ENCODE measurements around the gene ABCC8. TPM values are rescaled to one million over a fixed set of nuclear protein-coding genes. Genes with fewer than 3 reads are reported as not detected.
A peak's percentile ranks its signal among the peaks of the same experiment; 100 is the strongest.

Gene ABCC8
- total and polyA plus RNA-seq, 12 donors = 0.39 to 216 (median 4.0) TPM; not detected in 1

DNA sequence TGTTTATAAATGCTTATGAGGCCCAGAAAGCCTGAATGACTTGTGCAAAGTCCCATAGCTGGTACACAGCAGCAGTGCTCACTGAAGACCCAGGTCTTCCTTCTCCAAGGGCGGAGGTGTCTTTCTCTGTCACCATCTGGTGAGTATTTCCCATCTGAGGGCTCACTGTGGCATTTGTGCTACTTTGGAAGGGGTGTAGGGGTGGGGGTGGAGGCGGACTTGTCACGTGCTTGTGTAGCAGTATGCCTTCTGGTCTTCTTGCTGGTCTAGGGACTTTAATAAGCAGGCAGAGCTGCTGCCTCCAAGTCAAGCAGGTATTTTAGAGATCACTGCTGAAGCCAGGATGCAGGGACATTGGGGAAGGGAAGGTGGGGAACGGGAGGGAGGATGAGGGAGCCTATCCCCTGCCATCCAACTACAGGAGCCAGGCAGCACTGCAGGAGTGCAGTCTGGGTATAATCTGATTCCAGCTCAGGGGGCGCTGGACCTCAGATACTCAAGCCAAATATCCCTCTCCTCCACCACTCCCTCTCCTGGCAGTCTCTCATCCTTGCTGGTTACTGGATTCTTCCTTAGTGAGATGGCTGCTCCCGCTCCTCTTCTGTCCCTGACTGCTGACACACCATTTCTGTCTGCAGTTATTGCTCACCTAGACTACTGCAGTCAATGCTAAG lies 3.4 kb downstream of the ABCC8 start:
- TF ChIP-seq, protein P1, sequence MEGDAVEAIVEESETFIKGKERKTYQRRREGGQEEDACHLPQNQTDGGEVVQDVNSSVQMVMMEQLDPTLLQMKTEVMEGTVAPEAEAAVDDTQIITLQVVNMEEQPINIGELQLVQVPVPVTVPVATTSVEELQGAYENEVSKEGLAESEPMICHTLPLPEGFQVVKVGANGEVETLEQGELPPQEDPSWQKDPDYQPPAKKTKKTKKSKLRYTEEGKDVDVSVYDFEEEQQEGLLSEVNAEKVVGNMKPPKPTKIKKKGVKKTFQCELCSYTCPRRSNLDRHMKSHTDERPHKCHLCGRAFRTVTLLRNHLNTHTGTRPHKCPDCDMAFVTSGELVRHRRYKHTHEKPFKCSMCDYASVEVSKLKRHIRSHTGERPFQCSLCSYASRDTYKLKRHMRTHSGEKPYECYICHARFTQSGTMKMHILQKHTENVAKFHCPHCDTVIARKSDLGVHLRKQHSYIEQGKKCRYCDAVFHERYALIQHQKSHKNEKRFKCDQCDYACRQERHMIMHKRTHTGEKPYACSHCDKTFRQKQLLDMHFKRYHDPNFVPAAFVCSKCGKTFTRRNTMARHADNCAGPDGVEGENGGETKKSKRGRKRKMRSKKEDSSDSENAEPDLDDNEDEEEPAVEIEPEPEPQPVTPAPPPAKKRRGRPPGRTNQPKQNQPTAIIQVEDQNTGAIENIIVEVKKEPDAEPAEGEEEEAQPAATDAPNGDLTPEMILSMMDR (IDR thresholded peaks at IDR 0.05) = peak in 1 of 6 experiments; percentile 16
- TF ChIP-seq POLR2A (IDR thresholded peaks at IDR 0.05) = no peak
- intact Hi-C loops (cut with DNase I) = no loop called here
- H3K4me3 ChIP-seq = no peak overlapping the region
- H3K27me3 ChIP-seq = peaks cover 33% of the 10 kb centered on the region
- DNase-seq = no peak
- H3K36me3 ChIP-seq (replicated peaks in 1 of 2) = no peaks in the 10 kb centered on the region
- no peak overlapping the region for H3K27ac ChIP-seq
- H3K4me1 ChIP-seq (replicated peaks in 1 of 2) = no peaks in the 10 kb centered on the region
- no peaks in the 10 kb centered on the region for H3K9me3 ChIP-seq (replicated peaks in 1 of 3)
- 39 to 53% (median 43%) methylated on average over 6 of the region's 6 CpGs for WGBS, 4 donors

- intact Hi-C loops (cut with DNase I) = no loop called here
- H3K4me3 ChIP-seq = no peak overlapping the region
- peaks cover 32% of the 10 kb centered on the region for H3K27me3 ChIP-seq
- DNase-seq = no peak
- H3K36me3 ChIP-seq (replicated peaks in 1 of 2) = no peaks in the 10 kb centered on the region
- no peaks in the 10 kb centered on the region for H3K9me3 ChIP-seq (replicated peaks in 1 of 3)
- 42 to 59% (median 43%) methylated on average over 2 to 3 of the region's 3 CpGs for WGBS, 4 donors
- H3K27ac ChIP-seq = no peak overlapping the region
- H3K4me1 ChIP-seq (replicated peaks in 1 of 2) = no peaks in the 10 kb centered on the region
- TF ChIP-seq, protein P1 (IDR thresholded peaks at IDR 0.05) = no peak
- no peak for TF ChIP-seq POLR2A (IDR thresholded peaks at IDR 0.05)
Observed at GRCh38 chr11:17472467-17472866, 4.2 kb downstream of the ABCC8 start.

GRCh38 chr11:17471501-17471900 lies 5.1 kb downstream of the ABCC8 start:
- H3K27me3 ChIP-seq = peaks cover 23% of the 10 kb centered on the region
- H3K27ac ChIP-seq = no peak overlapping the region
- 78 to 92% (median 84%) methylated on average over 3 of the region's 3 CpGs for WGBS, 4 donors
- DNase-seq = no peak
- H3K36me3 ChIP-seq (replicated peaks in 1 of 2) = no peaks in the 10 kb centered on the region
- intact Hi-C loops (cut with DNase I) = no loop called here
- no peak overlapping the region for H3K4me3 ChIP-seq
- no peaks in the 10 kb centered on the region for H3K4me1 ChIP-seq (replicated peaks in 1 of 2)
- TF ChIP-seq, protein P1 (IDR thresholded peaks at IDR 0.05) = no peak
- no peak for TF ChIP-seq POLR2A (IDR thresholded peaks at IDR 0.05)
- H3K9me3 ChIP-seq (replicated peaks in 1 of 3) = no peaks in the 10 kb centered on the region

GRCh38 chr11:17469998-17470397 lies 6.6 kb downstream of the ABCC8 start:
- no peak for DNase-seq
- H3K4me1 ChIP-seq (replicated peaks in 1 of 2) = no peaks in the 10 kb centered on the region
- H3K4me3 ChIP-seq = no peak overlapping the region
- intact Hi-C loops (cut with DNase I) = no loop called here
- H3K9me3 ChIP-seq (replicated peaks in 1 of 3) = no peaks in the 10 kb centered on the region
- TF ChIP-seq POLR2A (IDR thresholded peaks at IDR 0.05) = no peak
- TF ChIP-seq, protein P1 (IDR thresholded peaks at IDR 0.05) = no peak
- 92 to 95% (median 94%) methylated on average over 6 of the region's 6 CpGs for WGBS, 4 donors
- H3K27ac ChIP-seq = no peak overlapping the region
- no peaks in the 10 kb centered on the region for H3K36me3 ChIP-seq (replicated peaks in 1 of 2)
- peaks cover 8% of the 10 kb centered on the region for H3K27me3 ChIP-seq
